ENCODE measurements around the gene PLIN1. TPM values are rescaled to one million over a fixed set of nuclear protein-coding genes. Genes with fewer than 3 reads are reported as not detected.

The PLIN1 gene
- total and polyA plus RNA-seq, 2 donors (not counting 3 experiments of a cell fraction or from before 2014, with no cell fraction given) = 0.07 TPM; not detected in 1

- ChIA-PET POLR2A (no interaction called here), CTCF (no interaction called here)
- Histone ChIP-seq H4K20me1 (replicated peaks; ENCODE audit: control insufficient read depth, extremely low read depth, insufficient read depth, low read length) (no peaks in the 10 kb centered on the region), H3K4me1 (ENCODE audit: control insufficient read depth, extremely low read depth, insufficient read depth, low read length) (no peaks in the 10 kb centered on the region), H3K4me2 (ENCODE audit: insufficient read depth, low read length) (no peak overlapping the region), H3K27ac (ENCODE audit: insufficient read depth, low read depth, low read length) (no peak overlapping the region), H3K9ac (replicated peaks; ENCODE audit: extremely low read depth, insufficient read depth, low read length) (no peak overlapping the region), H3K27me3 (ENCODE audit: control insufficient read depth in 2 of 2, insufficient read depth in 2 of 2, low read length in 2 of 2) (no peaks in the 10 kb centered on the region), H3K9me1 (replicated peaks; ENCODE audit: control insufficient read depth, extremely low read depth, insufficient read depth, low read length) (no peaks in the 10 kb centered on the region), H3K79me2 (ENCODE audit: control insufficient read depth, insufficient read depth, low read length) (no peaks in the 10 kb centered on the region), H3K4me3 (replicated peaks in 1 of 3; ENCODE audit: insufficient read depth in 1 of 3, low read depth in 1 of 3, low read length in 3 of 3) (no peak overlapping the region), H2AFZ (ENCODE audit: low read depth, low read length) (no peak overlapping the region), H3K36me3 (ENCODE audit: control insufficient read depth in 2 of 2, extremely low read depth in 1 of 2, insufficient read depth in 2 of 2, low read length in 2 of 2) (peaks cover 0 to 5% of the 10 kb centered on the region in 2 experiments), H3K9me3 (replicated peaks; ENCODE audit: control insufficient read depth, insufficient read depth, low read length) (no peaks in the 10 kb centered on the region)
- no peak for DNase-seq (ENCODE audit: low read depth, low spot score)
- intact Hi-C loops (cut with micrococcal nuclease) = no loop called here
- TF ChIP-seq GATA2 (IDR thresholded peaks at IDR 0.05; ENCODE audit: insufficient read depth, insufficient read length, low read depth, low read length) (no peak), MAX (IDR thresholded peaks at IDR 0.05; ENCODE audit: insufficient read depth, insufficient read length) (no peak), JUN (IDR thresholded peaks at IDR 0.05; ENCODE audit: borderline replicate concordance, insufficient read depth, insufficient read length, low read depth) (no peak), FOS (IDR thresholded peaks at IDR 0.05; ENCODE audit: borderline replicate concordance, insufficient read depth, low read length) (no peak), POLR2A (IDR thresholded peaks at IDR 0.05; ENCODE audit: low read depth, low read length) (no peak), MYC (IDR thresholded peaks at IDR 0.05; ENCODE audit: low read depth, low read length) (no peak), CTCF (IDR thresholded peaks at IDR 0.05; ENCODE audit: extremely low read depth in 1 of 2, insufficient read depth in 1 of 2, low read depth in 1 of 2, low read length in 2 of 2) (no peak)
- dilution Hi-C loops (cut with MboI; ENCODE audit: extremely low pct_ligation_motif_present, low sequenced_read_pairs) = no loop called here
- no peak for FAIRE-seq
- BruUV-seq (replicated peaks) = TSS peak; percentile 54
Measured at GRCh38 chr15:89649013-89649625, 30.0 kb downstream of the PLIN1 start.

All from endothelial cell of umbilical vein (primary cell).